ENCODE measurements around the gene RAVER1. TPM values are rescaled to one million over a fixed set of nuclear protein-coding genes. Genes with fewer than 3 reads are reported as not detected.
"Not testable (repeated sequence)": the region's sequence is repeated elsewhere in the genome, so short reads cannot be mapped to it uniquely, and the experiment has no call there.

The RAVER1 gene, protein sequence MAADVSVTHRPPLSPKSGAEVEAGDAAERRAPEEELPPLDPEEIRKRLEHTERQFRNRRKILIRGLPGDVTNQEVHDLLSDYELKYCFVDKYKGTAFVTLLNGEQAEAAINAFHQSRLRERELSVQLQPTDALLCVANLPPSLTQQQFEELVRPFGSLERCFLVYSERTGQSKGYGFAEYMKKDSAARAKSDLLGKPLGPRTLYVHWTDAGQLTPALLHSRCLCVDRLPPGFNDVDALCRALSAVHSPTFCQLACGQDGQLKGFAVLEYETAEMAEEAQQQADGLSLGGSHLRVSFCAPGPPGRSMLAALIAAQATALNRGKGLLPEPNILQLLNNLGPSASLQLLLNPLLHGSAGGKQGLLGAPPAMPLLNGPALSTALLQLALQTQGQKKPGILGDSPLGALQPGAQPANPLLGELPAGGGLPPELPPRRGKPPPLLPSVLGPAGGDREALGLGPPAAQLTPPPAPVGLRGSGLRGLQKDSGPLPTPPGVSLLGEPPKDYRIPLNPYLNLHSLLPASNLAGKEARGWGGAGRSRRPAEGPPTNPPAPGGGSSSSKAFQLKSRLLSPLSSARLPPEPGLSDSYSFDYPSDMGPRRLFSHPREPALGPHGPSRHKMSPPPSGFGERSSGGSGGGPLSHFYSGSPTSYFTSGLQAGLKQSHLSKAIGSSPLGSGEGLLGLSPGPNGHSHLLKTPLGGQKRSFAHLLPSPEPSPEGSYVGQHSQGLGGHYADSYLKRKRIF
- 10.9 TPM for polyA plus RNA-seq (ENCODE audit: insufficient read length)

- peak; percentile 86 for DNase-seq (ENCODE audit: low read depth)
Observed at GRCh38 chr19:10332965-10333757, at the start of gene RAVER1. TSS of gene RAVER1 (minus strand) at chr19:10333529. CDS start at chr19:10333507, 22 bp downstream.

GRCh38 chr19:10383223-10383499 is 49.8 kb upstream of the RAVER1 start:
- DNase-seq (ENCODE audit: low read depth) = not testable (repeated sequence)

DNA sequence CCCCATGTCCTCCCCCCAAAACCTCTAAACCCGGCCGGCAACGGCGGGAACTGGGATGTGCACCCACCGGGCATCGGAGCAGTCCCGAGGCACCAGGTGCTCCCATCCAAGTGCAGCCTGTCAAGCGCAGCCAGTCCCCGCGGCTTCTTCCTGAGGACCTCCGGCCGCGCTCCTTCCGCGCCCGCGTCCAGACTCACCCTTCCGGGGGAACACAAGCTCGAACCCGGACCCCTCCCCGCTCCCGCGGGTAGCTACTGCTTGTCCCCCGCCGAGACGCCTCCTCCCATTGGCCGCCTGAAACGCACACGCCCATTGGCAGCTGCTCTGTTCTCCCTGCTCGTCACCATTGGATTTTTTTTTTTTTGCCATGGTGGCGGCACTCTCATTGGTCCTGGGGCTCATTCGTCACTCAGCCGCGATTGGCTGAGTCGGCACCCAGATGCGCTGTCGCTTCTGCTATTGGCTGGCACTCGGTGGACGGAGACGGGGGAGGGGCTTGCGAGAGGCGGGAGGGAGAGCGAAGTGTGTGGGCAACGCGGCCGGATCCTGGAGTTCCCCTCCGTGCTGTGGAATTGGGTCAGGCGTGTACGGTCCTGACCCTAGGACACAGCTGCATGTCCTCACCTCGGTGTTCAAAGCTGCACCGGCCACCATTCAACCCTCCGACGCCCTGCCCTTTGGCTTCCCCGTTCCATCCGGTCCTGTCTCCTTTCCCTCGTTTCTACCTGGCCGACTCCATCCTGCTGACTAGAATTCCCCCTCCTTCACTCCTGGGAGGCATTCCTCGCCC is 47.2 kb upstream of the RAVER1 start, which contains the start of gene TYK2:
Gene TYK2, minus strand, starts transcription at position 260 of the 790 bp plus-strand sequence. CDS start 2,166 bp downstream, outside the sequence.
- DNase-seq (ENCODE audit: low read depth) = peak; percentile 99

DNA sequence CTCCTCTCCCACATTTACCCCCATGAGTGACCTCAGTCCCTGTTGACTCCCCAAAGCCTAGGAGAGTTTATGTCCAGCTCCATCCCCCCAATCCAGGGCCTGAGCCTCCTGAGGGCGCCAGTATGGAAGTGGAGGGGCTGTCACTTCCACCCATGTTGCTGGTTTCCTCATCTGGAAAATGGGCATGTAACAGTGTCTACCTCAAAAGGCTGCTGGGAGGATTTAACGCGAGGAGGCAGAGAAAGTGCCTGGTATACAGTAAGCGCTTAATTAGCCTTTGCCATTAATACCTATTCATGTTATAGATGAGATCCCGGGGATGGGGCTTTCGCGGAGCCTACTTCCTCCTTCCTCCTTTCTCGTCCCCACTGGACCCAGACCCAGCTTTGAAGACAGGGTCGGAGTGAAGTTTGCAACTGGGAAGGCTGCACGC is 46.6 kb upstream of the RAVER1 start:
- no peak for DNase-seq (ENCODE audit: low read depth)

DNA sequence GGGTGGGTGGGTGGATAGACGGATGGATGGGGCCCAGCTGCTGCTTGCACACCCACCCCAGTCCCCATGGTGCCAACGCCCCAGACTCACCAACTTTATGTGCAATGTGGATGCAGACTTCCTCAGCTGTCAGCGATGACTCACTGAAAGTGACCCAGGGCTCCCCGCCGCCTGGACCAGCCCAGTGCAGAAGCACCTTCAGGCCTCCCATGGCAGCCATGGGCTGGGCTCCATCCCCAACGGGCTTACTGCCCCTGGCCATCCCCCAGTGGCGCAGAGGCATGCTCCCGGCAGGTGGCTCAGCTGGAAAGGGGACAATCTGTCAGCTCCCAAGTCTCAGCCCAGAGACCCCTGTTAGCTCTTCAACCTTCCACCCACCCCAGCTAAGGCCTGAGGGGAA is 44.8 kb upstream of the RAVER1 start:
- no peak for DNase-seq (ENCODE audit: low read depth)

- not testable (repeated sequence) for DNase-seq (ENCODE audit: low read depth)
Observed at GRCh38 chr19:10377140-10377640, 43.9 kb upstream of the RAVER1 start.

DNA sequence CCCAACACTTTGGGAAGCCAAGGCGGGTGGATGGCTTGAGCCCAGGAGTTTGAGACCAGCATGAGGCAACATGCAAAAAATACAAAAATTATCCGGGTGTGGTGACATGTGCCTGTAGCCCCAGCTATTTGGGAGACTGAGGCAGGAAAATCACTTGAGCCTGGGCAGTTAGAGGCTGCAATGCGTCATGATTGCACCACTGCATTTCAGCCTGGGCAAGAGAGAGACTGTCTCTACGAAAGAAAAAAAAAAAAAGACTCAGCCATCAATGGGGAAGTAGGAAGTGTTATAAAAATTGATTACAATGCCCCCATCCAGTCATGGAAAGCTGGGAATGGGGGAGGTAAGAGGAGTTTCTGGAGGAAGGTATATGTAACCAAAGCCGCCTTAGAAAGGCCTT is 41.6 kb upstream of the RAVER1 start:
- DNase-seq (ENCODE audit: low read depth) = no peak

DNA sequence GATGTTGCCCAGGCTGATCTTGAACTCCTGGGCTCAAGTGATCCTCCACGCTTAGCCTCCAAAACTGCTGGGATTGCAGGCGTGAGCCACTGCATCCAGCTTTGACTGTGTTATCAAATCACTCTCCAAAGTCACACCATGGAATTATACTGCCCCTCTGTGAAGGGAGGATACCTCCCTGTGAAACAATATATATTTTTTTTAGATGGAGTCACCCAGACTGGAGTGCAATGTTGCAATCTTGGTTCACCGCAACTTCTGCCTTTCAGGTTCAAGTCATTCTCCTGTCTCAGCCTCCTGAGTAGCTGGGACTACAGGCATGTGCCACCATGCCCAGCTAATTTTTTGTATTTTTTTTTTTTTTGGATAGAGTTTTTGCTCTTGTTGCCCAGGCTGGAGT is 39.4 kb upstream of the RAVER1 start:
- no peak for DNase-seq (ENCODE audit: low read depth)

- no peak for DNase-seq (ENCODE audit: low read depth)
Observed at GRCh38 chr19:10368101-10368803, 34.9 kb upstream of the RAVER1 start.

DNA sequence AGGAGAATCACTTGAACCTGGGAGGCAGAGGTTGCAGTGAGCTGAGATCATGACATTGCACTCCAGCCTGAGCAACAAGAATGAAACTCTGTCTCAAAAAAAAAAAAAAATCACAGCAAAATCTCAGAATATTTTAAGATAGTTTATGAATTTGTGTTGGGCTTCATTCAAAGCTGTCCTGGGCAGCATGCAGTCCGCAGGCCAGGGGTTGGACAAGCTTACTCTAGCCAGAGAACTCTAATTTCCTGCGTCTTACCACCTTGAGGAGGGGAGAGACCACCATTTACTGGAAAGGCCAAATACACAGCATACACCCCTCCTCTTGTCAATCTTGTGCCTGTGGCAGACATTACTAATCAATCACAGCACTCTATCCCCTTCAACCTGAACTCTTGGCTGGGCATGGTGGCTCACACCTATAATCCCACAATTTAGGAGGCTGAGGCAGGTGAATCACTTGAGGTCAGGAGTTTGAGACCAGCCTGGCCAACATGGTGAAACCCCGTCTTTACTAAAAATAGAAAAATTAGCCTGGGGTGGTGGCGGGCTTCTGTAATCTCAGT is 33.7 kb upstream of the RAVER1 start:
- not testable (repeated sequence) for DNase-seq (ENCODE audit: low read depth)

GRCh38 chr19:10365518-10365917 is 32.2 kb upstream of the RAVER1 start:
- DNase-seq (ENCODE audit: low read depth) = no peak

- no peak for DNase-seq (ENCODE audit: low read depth)
Observed at GRCh38 chr19:10364644-10365043, 31.3 kb upstream of the RAVER1 start.

DNA sequence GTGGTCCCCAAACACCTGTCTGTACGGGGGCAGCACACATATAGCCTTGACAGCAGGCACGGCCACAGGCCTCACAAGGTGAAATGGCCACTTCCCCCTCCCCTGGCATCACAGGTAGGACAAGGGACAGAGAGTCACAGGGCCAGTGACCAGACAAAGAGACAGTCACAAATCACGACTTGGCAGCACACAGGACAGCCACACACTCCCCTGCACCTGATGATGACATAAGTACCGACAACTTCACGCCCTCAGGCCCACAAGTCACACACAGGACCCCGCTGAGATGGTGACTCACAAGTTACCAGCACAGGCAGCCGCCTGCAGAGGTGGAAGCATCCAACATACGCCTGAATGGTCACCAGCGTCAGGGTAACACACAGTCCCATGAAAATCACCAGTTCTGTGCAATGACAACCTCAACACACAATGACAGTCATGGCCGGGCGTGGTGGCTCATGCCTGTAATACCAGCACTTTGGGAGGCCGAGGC is 30.5 kb upstream of the RAVER1 start:
- no peak for DNase-seq (ENCODE audit: low read depth)

DNA sequence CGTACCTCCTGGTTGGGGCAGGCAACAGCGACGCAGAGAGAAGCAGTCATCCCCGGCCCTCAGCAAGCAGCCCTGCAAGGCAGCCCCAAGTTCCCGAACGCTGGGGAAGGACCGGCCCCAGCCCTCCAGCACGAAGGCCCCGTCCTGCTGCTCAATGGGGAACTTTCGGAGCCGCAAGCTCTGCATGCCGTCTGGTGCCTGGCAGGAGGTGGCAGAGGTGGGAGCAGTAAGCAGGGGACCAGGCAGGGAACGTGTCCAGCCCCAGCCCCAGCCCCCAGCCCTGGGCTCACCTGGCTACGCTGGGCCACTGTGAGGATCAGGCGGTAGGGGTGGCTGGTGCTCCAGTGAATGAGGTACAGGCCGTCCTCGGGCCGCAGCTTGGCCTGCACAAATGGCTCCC is 28.9 kb upstream of the RAVER1 start:
- DNase-seq (ENCODE audit: low read depth) = no peak

GRCh38 chr19:10361569-10362011 is 28.3 kb upstream of the RAVER1 start:
- DNase-seq (ENCODE audit: low read depth) = no peak

DNA sequence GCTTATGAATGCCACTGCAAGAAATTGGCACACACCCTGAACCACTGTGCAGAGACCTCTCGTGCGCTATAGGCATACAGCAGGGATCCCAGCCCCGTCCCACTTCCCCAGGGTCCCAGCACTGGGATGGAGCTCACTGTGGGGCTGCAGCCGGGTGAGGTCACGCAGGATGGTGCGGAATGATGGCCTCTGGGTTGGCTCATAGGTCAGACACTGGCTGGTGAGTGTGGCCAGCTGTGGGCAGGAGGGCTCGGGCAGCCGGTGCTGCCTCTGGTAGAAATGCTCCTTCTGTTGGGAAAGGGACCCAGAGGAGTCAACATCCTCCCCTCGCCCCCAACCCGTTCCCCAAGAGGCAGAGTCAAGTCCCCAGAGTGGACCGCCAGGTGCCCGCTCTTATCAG is 23.1 kb upstream of the RAVER1 start:
- no peak for DNase-seq (ENCODE audit: low read depth)

DNA sequence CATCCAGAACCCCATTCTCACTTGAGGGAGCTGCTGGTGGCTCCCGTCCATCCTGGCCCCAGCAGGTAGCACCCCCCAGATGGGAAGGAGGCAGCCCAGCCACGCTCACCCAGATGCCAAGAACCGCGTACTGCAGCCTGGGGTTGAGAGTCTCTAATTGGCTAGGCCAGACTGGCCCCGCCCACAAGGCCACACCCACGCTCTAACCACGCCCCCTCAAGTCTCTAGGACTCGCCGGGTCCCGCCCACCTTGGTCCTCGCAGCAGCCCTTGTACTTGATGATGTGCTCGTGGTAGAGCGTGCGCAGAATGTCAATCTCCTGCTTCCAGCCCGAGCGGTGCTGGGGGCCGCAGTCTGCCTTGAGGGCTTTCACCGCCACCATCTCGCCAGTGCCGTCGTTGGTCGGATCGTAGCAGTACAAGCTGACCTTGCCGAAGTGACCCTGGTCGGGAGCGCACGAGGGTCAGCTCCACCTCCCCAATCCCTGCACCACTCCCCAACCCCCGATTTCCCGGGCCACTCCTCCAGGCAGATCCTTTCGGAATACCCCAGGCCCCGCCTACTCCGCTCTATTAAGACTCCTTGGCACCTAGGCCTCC is 20.6 kb upstream of the RAVER1 start:
- no peak for DNase-seq (ENCODE audit: low read depth)

DNA sequence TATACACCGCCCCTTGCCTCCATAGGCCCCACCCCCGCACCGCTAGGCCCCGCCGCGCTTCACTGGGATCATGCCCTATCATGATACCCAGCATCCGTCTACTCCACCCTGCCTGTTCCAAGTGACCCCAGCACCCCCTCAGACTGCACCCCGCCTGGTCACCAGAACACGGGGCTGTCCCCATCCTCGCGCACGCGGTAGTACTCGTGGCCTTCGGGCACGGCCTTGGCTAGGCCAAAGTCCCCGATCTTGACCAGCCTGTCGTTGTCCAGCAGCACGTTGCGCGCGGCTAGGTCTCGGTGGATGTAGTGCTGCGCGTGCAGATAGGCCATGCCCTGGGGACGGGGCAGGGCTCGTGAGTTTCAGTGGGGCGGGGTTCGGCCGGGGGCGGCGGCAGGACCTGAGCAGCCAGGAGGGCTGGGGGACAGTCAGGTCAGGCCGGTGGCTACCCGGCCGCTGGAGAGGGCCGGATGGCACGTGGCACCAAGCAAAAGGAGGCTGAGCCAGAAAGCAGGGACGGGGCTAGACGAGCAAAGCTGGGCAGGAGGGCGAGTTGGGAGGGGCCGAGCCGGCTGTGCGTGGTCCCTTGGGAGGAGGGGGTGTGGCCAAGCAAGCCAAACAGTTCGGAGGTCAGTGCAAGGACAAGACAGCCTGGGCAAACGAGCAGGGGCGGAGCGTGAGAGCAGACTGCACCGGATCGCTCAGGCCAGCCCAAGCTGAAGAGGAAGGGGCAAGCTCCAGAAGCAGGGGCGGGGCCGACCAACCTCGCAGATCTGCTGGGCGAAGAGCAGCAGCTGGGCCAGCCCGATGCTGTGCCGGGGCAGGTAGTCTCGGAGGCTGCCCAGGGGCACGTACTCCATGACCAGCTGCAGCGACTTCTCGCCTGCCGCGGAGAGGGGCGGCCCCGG is 19.7 kb upstream of the RAVER1 start:
- DNase-seq (ENCODE audit: low read depth) = no peak
